Effector memory CD8-positive, alpha-beta T cell (primary cell): Measurements from ENCODE around the gene LRPPRC.
"Not testable (repeated sequence)": the region's sequence is repeated elsewhere in the genome, so short reads cannot be mapped to it uniquely, and the experiment has no call there.

Experiments used
- ATAC-seq: fragments of 150-1000 bp; cut with Tn5 transposase; replicated peaks from 2 replicates; pipeline ENCODE4 v1.10.0; 2021; ENCODE audit warnings: mild to moderate bottlenecking, moderate library complexity
- DNase-seq, 3 experiments: peaks; one replicate each; pipeline ENCODE4 v3.0.0; 2021
- H3K27ac Mint-ChIP-seq, 2 donors: one replicate each; pipeline ENCODE4 v1.8.0; 2022; ENCODE audit warnings: mild to moderate bottlenecking in 2 of 2, mixed read lengths in 2 of 2, moderate library complexity in 2 of 2
- H3K27me3 Mint-ChIP-seq, 2 donors: one replicate each; pipeline ENCODE4 v1.8.0; 2022; ENCODE audit warnings: mixed read lengths in 2 of 2
- H3K36me3 Mint-ChIP-seq: one replicate; pipeline ENCODE4 v1.8.0; 2022; ENCODE audit warnings: mild to moderate bottlenecking, moderate library complexity, mixed read lengths; ENCODE audit not compliant: insufficient read depth
- H3K4me1 Mint-ChIP-seq, 2 donors: one replicate each; pipeline ENCODE4 v1.8.0; 2022; ENCODE audit warnings: low read depth in 2 of 2, mixed read lengths in 2 of 2
- H3K4me3 Mint-ChIP-seq, 2 donors: one replicate each; pipeline ENCODE4 v1.8.0; 2022; ENCODE audit warnings: mild to moderate bottlenecking in 2 of 2, mixed read lengths in 2 of 2, moderate library complexity in 2 of 2
- H3K9me3 Mint-ChIP-seq, 2 donors: one replicate each; pipeline ENCODE4 v1.8.0; 2022; ENCODE audit warnings: mixed read lengths in 2 of 2

The LRPPRC gene

GRCh38 chr2:43927442-43927841 lies 68.3 kb downstream of the LRPPRC start:
- Mint-ChIP-seq H3K4me3 (peak overlapping the region; percentile 57 to 73), H3K27ac (peak overlapping the region; percentile 84 to 93), H3K36me3 (peaks cover 25% of the 10 kb centered on the region), H3K27me3 (no peaks in the 10 kb centered on the region), H3K4me1 (peaks cover 7 to 18% of the 10 kb centered on the region in 2 donors), H3K9me3 (no peaks in the 10 kb centered on the region)
- DNase-seq (no peak), ATAC-seq (peak; percentile 8)

GRCh38 chr2:43925431-43925830 lies 70.4 kb downstream of the LRPPRC start:
- no peak for ATAC-seq
- no peaks in the 10 kb centered on the region for H3K9me3 Mint-ChIP-seq
- no peaks in the 10 kb centered on the region for H3K27me3 Mint-ChIP-seq
- no peak for DNase-seq
- H3K27ac Mint-ChIP-seq = no peak overlapping the region
- peaks cover 7 to 18% of the 10 kb centered on the region in 2 donors for H3K4me1 Mint-ChIP-seq
- peaks cover 33% of the 10 kb centered on the region for H3K36me3 Mint-ChIP-seq
- H3K4me3 Mint-ChIP-seq = no peak overlapping the region

GRCh38 chr2:43924463-43924862 lies 71.3 kb downstream of the LRPPRC start:
- DNase-seq (no peak), ATAC-seq (no peak)
- peaks cover 3 to 13% of the 10 kb centered on the region in 2 donors for H3K4me1 Mint-ChIP-seq
- peaks cover 40% of the 10 kb centered on the region for H3K36me3 Mint-ChIP-seq
- no peak overlapping the region for H3K4me3 Mint-ChIP-seq
- no peaks in the 10 kb centered on the region for H3K27me3 Mint-ChIP-seq
- H3K27ac Mint-ChIP-seq = no peak overlapping the region
- no peaks in the 10 kb centered on the region for H3K9me3 Mint-ChIP-seq

- not testable (repeated sequence) for H3K4me1 Mint-ChIP-seq, H3K27ac Mint-ChIP-seq, DNase-seq, H3K9me3 Mint-ChIP-seq, H3K4me3 Mint-ChIP-seq, ATAC-seq, H3K27me3 Mint-ChIP-seq
- H3K36me3 Mint-ChIP-seq = peaks cover 50% of the 10 kb centered on the region
Observed at GRCh38 chr2:43911136-43911790, 84.5 kb downstream of the LRPPRC start.

GRCh38 chr2:43906448-43907109 lies 89.2 kb downstream of the LRPPRC start:
- Mint-ChIP-seq H3K27ac (no peak overlapping the region), H3K27me3 (no peaks in the 10 kb centered on the region), H3K4me1 (peaks cover 0 to 4% of the 10 kb centered on the region in 2 donors), H3K36me3 (peaks cover 50% of the 10 kb centered on the region), H3K4me3 (no peak overlapping the region), H3K9me3 (no peaks in the 10 kb centered on the region)
- DNase-seq (no peak), ATAC-seq (no peak)

DNA sequence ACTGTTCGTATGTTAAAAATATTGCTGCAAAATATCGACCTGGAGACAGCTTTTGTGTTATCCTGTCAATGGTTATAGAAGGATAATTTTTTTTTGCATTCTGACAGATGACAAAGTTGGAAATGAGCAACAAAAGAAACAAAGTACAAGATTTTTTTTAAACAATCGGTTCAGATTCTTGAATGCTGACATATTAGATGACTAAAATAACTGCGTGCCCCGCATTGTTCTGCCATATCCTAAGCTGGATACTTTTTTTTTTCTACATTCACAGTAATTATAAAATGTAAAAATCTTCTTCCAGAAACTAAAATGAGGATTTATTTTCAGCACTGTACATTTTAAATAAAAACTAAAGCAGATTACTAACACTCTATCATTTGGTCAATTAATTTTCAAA lies 89.9 kb downstream of the LRPPRC start:
- H3K9me3 Mint-ChIP-seq = no peaks in the 10 kb centered on the region
- DNase-seq = no peak
- H3K27ac Mint-ChIP-seq = no peak overlapping the region
- peaks cover 50% of the 10 kb centered on the region for H3K36me3 Mint-ChIP-seq
- peaks cover 0 to 4% of the 10 kb centered on the region in 2 donors for H3K4me1 Mint-ChIP-seq
- H3K4me3 Mint-ChIP-seq = no peak overlapping the region
- H3K27me3 Mint-ChIP-seq = no peaks in the 10 kb centered on the region
- no peak for ATAC-seq

DNA sequence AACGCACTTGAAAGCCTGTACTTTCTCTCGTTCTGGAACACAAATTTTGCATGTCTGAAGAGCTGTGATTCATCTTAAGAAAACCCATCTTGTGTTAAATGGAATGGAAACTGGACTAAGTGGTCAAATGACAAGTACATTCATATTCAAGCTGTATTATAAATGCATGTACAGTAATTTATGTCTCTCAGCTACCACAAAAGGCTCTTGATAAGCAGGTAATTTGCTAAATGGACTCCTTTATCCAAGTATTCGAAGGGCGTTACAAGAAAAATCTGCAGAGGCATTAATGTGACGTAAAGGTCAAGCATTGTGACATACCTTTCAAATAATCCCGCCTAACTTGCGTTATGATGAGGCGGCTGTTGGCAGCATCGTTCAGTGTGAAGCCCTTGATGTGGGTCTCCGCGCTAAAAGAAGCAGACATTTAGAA lies 90.4 kb downstream of the LRPPRC start:
- no peaks in the 10 kb centered on the region for H3K9me3 Mint-ChIP-seq
- no peaks in the 10 kb centered on the region for H3K27me3 Mint-ChIP-seq
- no peak overlapping the region for H3K27ac Mint-ChIP-seq
- peaks cover 50% of the 10 kb centered on the region for H3K36me3 Mint-ChIP-seq
- peaks cover 0 to 4% of the 10 kb centered on the region in 2 donors for H3K4me1 Mint-ChIP-seq
- no peak for ATAC-seq
- no peak overlapping the region for H3K4me3 Mint-ChIP-seq
- DNase-seq = no peak

- Mint-ChIP-seq H3K4me1 (no peaks in the 10 kb centered on the region), H3K36me3 (peaks cover 66% of the 10 kb centered on the region), H3K9me3 (no peaks in the 10 kb centered on the region), H3K27me3 (no peaks in the 10 kb centered on the region), H3K27ac (peak overlapping the region in 1 of 2 donors; percentile 23), H3K4me3 (no peak overlapping the region)
- ATAC-seq (no peak), DNase-seq (no peak)
Observed at GRCh38 chr2:43899589-43899988, 96.2 kb downstream of the LRPPRC start.

DNA sequence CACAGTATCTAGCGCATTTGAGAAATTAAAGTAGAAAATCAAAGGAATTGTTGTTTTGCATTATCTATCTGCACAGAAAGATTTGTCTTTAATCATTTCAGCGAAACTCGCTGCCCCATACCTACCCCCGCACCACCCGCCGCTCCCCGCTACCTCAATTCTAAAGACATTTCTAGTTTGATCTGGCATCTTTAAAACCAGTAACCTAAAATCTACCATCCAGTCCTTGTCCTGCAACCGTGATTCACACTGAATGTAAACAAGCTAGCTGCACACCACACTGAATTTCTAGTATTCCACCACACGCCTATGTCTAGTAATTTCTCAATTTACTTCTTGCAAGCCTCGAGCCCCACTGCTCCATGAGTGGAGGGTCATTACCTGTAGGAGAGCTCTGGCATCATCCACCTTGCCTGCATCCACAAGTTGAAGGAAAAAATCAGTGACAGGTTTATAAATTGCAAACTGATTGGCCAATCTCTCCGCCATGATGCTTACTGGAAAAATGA lies 96.9 kb downstream of the LRPPRC start:
- no peak for DNase-seq
- peaks cover 59% of the 10 kb centered on the region for H3K36me3 Mint-ChIP-seq

GRCh38 chr2:43898134-43898837 lies 97.5 kb downstream of the LRPPRC start:
- DNase-seq (no peak), ATAC-seq (no peak)
- H3K9me3 Mint-ChIP-seq = no peaks in the 10 kb centered on the region
- no peaks in the 10 kb centered on the region for H3K4me1 Mint-ChIP-seq
- H3K4me3 Mint-ChIP-seq = no peak overlapping the region
- H3K27me3 Mint-ChIP-seq = no peaks in the 10 kb centered on the region
- H3K27ac Mint-ChIP-seq = no peak overlapping the region
- peaks cover 65% of the 10 kb centered on the region for H3K36me3 Mint-ChIP-seq

More for the DNA sequence above, 96.9 kb downstream of the LRPPRC start:
- Mint-ChIP-seq H3K27ac (peak overlapping the region in 1 of 2 donors; percentile 23), H3K4me1 (no peaks in the 10 kb centered on the region), H3K9me3 (no peaks in the 10 kb centered on the region), H3K27me3 (no peaks in the 10 kb centered on the region), H3K4me3 (no peak overlapping the region)
- ATAC-seq = no peak

DNA sequence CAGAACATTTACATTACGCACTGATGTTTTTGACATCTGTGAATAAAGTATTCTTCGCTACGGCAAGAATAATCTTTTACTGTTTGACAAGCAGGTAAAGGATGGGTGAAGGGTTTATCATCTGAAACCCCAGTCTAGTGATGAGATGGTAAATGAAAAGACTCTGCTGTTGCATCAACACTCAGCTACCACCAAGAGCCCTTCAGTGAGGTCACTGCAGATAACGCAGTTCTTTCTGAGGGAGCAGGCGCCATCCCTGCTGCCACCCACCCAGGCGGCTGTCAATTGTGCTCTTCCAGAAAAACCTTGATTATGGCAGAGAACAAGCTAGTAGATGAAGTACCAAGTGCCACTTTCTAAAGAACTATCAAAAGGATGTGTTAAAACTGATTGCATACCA lies 98.3 kb downstream of the LRPPRC start:
- no peak overlapping the region for H3K27ac Mint-ChIP-seq
- DNase-seq = no peak
- H3K4me1 Mint-ChIP-seq = no peaks in the 10 kb centered on the region
- ATAC-seq = no peak
- H3K4me3 Mint-ChIP-seq = no peak overlapping the region
- H3K9me3 Mint-ChIP-seq = no peaks in the 10 kb centered on the region
- H3K36me3 Mint-ChIP-seq = peaks cover 73% of the 10 kb centered on the region
- H3K27me3 Mint-ChIP-seq = no peaks in the 10 kb centered on the region

DNA sequence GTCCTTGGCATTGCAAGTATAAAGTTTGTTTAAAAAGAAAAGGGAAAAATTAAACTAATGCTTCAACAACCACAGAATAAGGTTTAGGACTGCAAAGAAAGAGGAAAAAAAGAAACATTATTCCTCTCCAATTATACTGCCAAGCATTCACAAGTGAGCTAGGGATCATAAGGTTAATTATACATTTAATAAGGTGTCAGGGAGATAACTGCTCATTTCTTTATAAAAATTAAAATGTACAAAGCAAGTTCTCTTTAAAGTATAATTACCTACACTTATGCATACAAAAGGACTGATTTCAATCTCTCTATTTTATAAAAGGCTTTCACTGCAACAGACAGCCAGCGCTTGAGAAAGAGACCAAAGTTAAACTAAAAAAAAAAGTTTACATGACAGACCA lies 98.9 kb downstream of the LRPPRC start:
- H3K27ac Mint-ChIP-seq = no peak overlapping the region
- no peak for ATAC-seq
- peaks cover 77% of the 10 kb centered on the region for H3K36me3 Mint-ChIP-seq
- H3K4me3 Mint-ChIP-seq = no peak overlapping the region
- no peaks in the 10 kb centered on the region for H3K9me3 Mint-ChIP-seq
- DNase-seq = no peak
- H3K4me1 Mint-ChIP-seq = no peaks in the 10 kb centered on the region
- no peaks in the 10 kb centered on the region for H3K27me3 Mint-ChIP-seq

- no peak overlapping the region for H3K4me3 Mint-ChIP-seq
- no peak overlapping the region for H3K27ac Mint-ChIP-seq
- peaks cover 67% of the 10 kb centered on the region for H3K36me3 Mint-ChIP-seq
- DNase-seq (no peak), ATAC-seq (no peak)
- no peaks in the 10 kb centered on the region for H3K27me3 Mint-ChIP-seq
- H3K9me3 Mint-ChIP-seq = no peaks in the 10 kb centered on the region
- H3K4me1 Mint-ChIP-seq = no peaks in the 10 kb centered on the region
Observed at GRCh38 chr2:43894743-43895142, 101.0 kb downstream of the LRPPRC start.
